Tibial nerve (tissue), 3 donors: ENCODE results near the gene PDCD10.

Experiments
- EP300 ChIP-seq, 2 donors: sonication (generic); formaldehyde crosslinking; IDR thresholded peaks; one replicate each; pipeline ENCODE4 v1.6.1; 2017; ENCODE audit warnings: antibody characterized with exemption in 2 of 2, mild to moderate bottlenecking in 1 of 2
- POLR2A ChIP-seq, 2 donors: fragments of 450-650 bp; IDR thresholded peaks; one replicate each; pipeline ENCODE4 v1.6.1; 2017; ENCODE audit warnings: antibody characterized with exemption in 2 of 2, mild to moderate bottlenecking in 2 of 2, moderate library complexity in 2 of 2

DNA sequence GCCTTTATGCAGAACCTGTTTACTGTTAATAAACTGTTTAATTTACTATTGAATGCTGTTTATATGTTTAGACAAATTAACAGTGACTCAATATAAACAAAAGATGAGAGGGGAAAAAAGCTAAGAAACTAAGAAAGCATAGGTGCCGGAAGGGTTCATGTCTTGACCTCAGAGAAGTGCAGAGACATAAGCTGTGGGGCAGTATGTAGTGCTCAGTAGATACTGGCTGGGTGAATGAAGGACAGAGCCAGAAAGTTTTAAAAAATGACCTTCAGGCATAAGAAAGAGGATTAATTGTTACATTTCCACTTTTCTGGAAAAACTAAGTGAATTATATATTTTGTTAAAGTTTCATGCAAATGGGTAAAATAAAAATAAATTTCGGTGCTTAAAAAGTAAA lies 15.0 kb upstream of the PDCD10 start:
- no peak for TF ChIP-seq POLR2A (IDR thresholded peaks at IDR 0.05)
- no peak for TF ChIP-seq EP300 (IDR thresholded peaks at IDR 0.05)
